Body of pancreas (tissue), 4 donors: ENCODE results near the gene VDAC2.

Experiments
- POLR2A ChIP-seq, 3 donors: fragments of 450-650 bp; IDR thresholded peaks; one replicate each; pipeline ENCODE4 v1.6.1; 2016; ENCODE audit warnings: antibody characterized with exemption in 3 of 3, mild to moderate bottlenecking in 2 of 3
- TF ChIP-seq, protein P1 (sequence below), 7 experiments: fragments of 450-650 bp in 4 of 7; fragments of 200-600 bp in 3 of 7; sonication (generic) in 3 of 7; IDR thresholded peaks; one replicate each; pipeline ENCODE4 v1.5.1; 2016 to 2019; ENCODE audit warnings: antibody characterized with exemption in 7 of 7

DNA sequence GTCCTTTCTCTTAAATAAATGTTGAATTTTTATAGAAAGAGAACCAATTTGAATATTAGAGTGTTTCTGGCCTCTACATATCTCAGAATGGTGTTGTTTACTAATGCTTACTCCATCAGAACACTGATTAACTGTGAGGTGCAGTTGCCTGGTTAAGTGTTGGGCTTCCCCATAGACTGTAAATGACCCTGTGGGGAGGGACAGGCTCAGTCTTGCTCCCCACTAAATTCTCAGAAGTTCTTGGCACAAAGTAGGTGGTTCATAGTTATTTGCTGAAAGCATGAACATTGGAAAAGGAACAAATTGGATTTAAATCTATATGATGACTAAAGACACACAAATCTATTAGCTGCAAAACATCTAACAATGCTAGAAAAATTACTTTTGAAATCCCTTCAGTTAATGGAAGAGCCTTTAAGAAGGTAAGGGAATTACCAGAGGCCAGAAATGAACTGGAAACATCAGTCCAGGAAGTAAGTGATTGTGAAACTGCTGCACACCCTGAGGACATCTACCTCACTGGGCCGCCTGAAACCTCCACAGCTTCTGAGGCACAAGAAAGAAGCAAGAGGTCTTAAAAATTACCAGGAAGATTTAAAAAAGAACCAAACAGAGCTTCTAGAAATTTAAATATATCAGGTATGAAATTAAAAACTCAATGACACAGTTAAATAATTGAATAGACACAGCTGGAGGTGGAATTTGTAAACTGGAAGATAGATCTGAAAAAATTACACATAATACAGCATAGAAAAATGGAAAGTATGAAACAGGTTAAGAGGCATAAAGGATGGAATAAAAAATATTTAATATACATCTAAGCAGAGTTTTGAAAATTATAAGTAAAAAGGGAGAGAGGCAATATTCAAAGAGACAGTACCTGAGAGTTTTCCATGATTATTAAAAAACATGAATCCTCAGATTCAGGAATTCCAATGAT is 43.0 kb downstream of the VDAC2 start:
- TF ChIP-seq, protein P1, sequence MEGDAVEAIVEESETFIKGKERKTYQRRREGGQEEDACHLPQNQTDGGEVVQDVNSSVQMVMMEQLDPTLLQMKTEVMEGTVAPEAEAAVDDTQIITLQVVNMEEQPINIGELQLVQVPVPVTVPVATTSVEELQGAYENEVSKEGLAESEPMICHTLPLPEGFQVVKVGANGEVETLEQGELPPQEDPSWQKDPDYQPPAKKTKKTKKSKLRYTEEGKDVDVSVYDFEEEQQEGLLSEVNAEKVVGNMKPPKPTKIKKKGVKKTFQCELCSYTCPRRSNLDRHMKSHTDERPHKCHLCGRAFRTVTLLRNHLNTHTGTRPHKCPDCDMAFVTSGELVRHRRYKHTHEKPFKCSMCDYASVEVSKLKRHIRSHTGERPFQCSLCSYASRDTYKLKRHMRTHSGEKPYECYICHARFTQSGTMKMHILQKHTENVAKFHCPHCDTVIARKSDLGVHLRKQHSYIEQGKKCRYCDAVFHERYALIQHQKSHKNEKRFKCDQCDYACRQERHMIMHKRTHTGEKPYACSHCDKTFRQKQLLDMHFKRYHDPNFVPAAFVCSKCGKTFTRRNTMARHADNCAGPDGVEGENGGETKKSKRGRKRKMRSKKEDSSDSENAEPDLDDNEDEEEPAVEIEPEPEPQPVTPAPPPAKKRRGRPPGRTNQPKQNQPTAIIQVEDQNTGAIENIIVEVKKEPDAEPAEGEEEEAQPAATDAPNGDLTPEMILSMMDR (IDR thresholded peaks at IDR 0.05): no peak
- no peak for TF ChIP-seq POLR2A (IDR thresholded peaks at IDR 0.05)
